Measurements from ENCODE around the gene RSPH3. TPM values are rescaled to one million over a fixed set of nuclear protein-coding genes. Genes with fewer than 3 reads are reported as not detected.

The RSPH3 gene
- total and polyA plus RNA-seq, 2 experiments from 2014 or later = 8.0 to 8.2 TPM

DNA sequence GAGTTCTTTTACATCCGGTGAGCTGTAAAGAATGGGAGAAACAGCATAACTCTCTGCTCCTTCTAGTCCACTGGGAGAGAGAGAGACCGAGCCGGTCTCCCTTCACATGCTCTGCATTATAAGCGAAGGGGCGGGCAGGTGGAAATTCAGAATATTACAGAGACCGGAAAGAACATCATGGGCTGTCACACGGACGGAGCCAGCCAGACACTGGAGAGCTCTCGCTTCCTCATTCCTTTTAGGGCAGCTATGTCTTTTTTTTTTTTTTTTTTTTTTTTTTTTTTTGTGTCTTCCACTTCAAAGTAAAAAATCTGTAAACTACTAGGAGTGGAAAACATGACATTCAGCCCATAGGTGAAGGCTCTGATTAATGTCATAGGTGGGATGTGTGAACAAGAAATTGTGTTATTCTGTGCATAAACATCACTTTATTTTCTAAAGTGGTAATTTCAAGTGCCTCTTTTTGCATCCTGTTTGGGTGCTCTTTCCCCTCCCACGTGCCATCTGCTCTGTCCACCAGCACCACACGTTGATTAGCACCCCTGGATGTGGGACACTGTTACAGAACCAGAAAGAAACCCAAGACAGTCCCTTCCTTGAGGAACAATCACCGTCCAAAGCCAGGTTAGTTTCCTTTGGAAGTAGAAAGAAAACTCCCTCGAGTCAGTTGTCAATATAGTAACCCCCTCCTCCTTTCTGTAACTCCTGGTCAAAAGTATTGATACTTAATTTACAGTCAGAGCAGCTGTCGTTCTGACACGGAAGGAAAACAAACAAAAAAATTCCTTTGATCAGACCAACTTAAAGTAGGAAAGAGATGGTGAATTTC is 45.1 kb upstream of the RSPH3 start, which contains the start of gene TAGAP:
TSS of gene TAGAP (minus strand) at position 93 of the 829 bp plus-strand sequence. CDS start 845 bp downstream, outside the sequence.
- H4K20me1 ChIP-seq (ENCODE audit: insufficient read depth, poor library complexity, severe bottlenecking) = no peaks in the 10 kb centered on the region
- H3K4me3 ChIP-seq = no peak within 1 kb of the TSS
- no peaks in the 10 kb centered on the region for H3K9me2 ChIP-seq (replicated peaks; ENCODE audit: insufficient read depth)
- H3K27me3 ChIP-seq = no peaks in the 10 kb centered on the region
- peak within 1 kb of the TSS; percentile 47 for H3K4me2 ChIP-seq
- no peaks in the 10 kb centered on the region for H3K9me3 ChIP-seq (ENCODE audit: low read depth)
- H3K27ac ChIP-seq = no peak within 1 kb of the TSS
- peak; percentile 59 for DNase-seq (ENCODE audit: low spot score)
- TF ChIP-seq EZH2phosphoT487 (IDR thresholded peaks at IDR 0.05; ENCODE audit: low read depth, severe bottlenecking, unreplicated experiment) (no peak), EZH2 (IDR thresholded peaks at IDR 0.05; ENCODE audit: borderline replicate concordance) (no peak)
- TF ChIP-seq, protein P1, sequence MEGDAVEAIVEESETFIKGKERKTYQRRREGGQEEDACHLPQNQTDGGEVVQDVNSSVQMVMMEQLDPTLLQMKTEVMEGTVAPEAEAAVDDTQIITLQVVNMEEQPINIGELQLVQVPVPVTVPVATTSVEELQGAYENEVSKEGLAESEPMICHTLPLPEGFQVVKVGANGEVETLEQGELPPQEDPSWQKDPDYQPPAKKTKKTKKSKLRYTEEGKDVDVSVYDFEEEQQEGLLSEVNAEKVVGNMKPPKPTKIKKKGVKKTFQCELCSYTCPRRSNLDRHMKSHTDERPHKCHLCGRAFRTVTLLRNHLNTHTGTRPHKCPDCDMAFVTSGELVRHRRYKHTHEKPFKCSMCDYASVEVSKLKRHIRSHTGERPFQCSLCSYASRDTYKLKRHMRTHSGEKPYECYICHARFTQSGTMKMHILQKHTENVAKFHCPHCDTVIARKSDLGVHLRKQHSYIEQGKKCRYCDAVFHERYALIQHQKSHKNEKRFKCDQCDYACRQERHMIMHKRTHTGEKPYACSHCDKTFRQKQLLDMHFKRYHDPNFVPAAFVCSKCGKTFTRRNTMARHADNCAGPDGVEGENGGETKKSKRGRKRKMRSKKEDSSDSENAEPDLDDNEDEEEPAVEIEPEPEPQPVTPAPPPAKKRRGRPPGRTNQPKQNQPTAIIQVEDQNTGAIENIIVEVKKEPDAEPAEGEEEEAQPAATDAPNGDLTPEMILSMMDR (IDR thresholded peaks at IDR 0.05; ENCODE audit: poor library complexity) = no peak
- H2AFZ ChIP-seq = peak within 1 kb of the TSS; percentile 20
- peaks cover 7% of the 10 kb centered on the region for H3K4me1 ChIP-seq (ENCODE audit: insufficient read depth)
- 56% methylated on average over 15 of the region's 15 CpGs for WGBS (ENCODE audit: low lambda C conversion rate, missing lambda C conversion rate)
- H3K36me3 ChIP-seq (replicated peaks; ENCODE audit: insufficient read depth, low read depth) = no peaks in the 10 kb centered on the region
- no peaks in the 10 kb centered on the region for H3K79me2 ChIP-seq

DNA sequence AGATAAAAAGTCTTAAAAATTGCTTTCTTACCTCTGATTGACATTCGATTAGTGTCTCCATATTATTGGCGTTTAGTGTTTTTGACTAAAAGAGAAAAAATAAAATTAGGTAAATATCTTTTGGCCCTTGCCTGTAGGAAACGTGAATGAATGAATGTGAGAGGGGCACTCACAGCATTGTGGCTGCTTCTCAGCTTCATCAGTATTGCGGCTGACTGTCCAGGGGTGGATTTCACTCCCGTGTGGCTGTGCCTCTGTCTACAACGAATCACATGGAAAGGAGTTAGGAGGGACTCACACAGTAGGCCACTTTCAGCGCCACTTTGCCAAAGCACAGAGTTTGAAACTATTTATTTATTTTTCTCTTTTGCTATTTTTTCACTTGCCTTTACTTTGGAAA is 43.9 kb upstream of the RSPH3 start:
- no peaks in the 10 kb centered on the region for H3K9me2 ChIP-seq (replicated peaks; ENCODE audit: insufficient read depth)
- no peaks in the 10 kb centered on the region for H4K20me1 ChIP-seq (ENCODE audit: insufficient read depth, poor library complexity, severe bottlenecking)
- peaks cover 13% of the 10 kb centered on the region for H3K4me1 ChIP-seq (ENCODE audit: insufficient read depth)
- H3K4me3 ChIP-seq = no peak overlapping the region
- no peak for DNase-seq (ENCODE audit: low spot score)
- H3K4me2 ChIP-seq = peak overlapping the region; percentile 47
- 74% methylated on average over 7 of the region's 7 CpGs for WGBS (ENCODE audit: low lambda C conversion rate, missing lambda C conversion rate)
- no peaks in the 10 kb centered on the region for H3K36me3 ChIP-seq (replicated peaks; ENCODE audit: insufficient read depth, low read depth)
- TF ChIP-seq, protein P1 (IDR thresholded peaks at IDR 0.05; ENCODE audit: poor library complexity) = no peak
- TF ChIP-seq EZH2phosphoT487 (IDR thresholded peaks at IDR 0.05; ENCODE audit: low read depth, severe bottlenecking, unreplicated experiment) = no peak
- no peak for TF ChIP-seq EZH2 (IDR thresholded peaks at IDR 0.05; ENCODE audit: borderline replicate concordance)
- no peak overlapping the region for H3K27ac ChIP-seq
- H2AFZ ChIP-seq = no peak overlapping the region
- no peaks in the 10 kb centered on the region for H3K27me3 ChIP-seq
- no peaks in the 10 kb centered on the region for H3K9me3 ChIP-seq (ENCODE audit: low read depth)
- no peaks in the 10 kb centered on the region for H3K79me2 ChIP-seq

GRCh38 chr6:159043251-159043650 is 43.2 kb upstream of the RSPH3 start:
- H2AFZ ChIP-seq = no peak overlapping the region
- H3K27me3 ChIP-seq = no peaks in the 10 kb centered on the region
- no peak for DNase-seq (ENCODE audit: low spot score)
- H3K36me3 ChIP-seq (replicated peaks; ENCODE audit: insufficient read depth, low read depth) = no peaks in the 10 kb centered on the region
- TF ChIP-seq, protein P1 (IDR thresholded peaks at IDR 0.05; ENCODE audit: poor library complexity) = no peak
- TF ChIP-seq EZH2phosphoT487 (IDR thresholded peaks at IDR 0.05; ENCODE audit: low read depth, severe bottlenecking, unreplicated experiment) (no peak), EZH2 (IDR thresholded peaks at IDR 0.05; ENCODE audit: borderline replicate concordance) (no peak)
- H3K4me1 ChIP-seq (ENCODE audit: insufficient read depth) = peaks cover 13% of the 10 kb centered on the region
- H3K4me3 ChIP-seq = no peak overlapping the region
- H3K27ac ChIP-seq = no peak overlapping the region
- H4K20me1 ChIP-seq (ENCODE audit: insufficient read depth, poor library complexity, severe bottlenecking) = no peaks in the 10 kb centered on the region
- no peaks in the 10 kb centered on the region for H3K9me3 ChIP-seq (ENCODE audit: low read depth)
- WGBS (ENCODE audit: low lambda C conversion rate, missing lambda C conversion rate) = 62% methylated on average over 6 of the region's 6 CpGs
- no peaks in the 10 kb centered on the region for H3K9me2 ChIP-seq (replicated peaks; ENCODE audit: insufficient read depth)
- no peaks in the 10 kb centered on the region for H3K79me2 ChIP-seq
- H3K4me2 ChIP-seq = peak overlapping the region; percentile 47

All from hepatocyte (in vitro differentiated cells).